GM19099 (cell line): Measurements from ENCODE around the gene AKAP13.

Source experiments
- POLR2A ChIP-seq: IDR thresholded peaks from 3 replicates; pipeline ENCODE4 v1.6.1; 2011; ENCODE audit warnings: low read depth; ENCODE audit not compliant: insufficient read length; ENCODE audit errors: extremely low read depth

The AKAP13 gene

GRCh38 chr15:85578941-85579701, 198.7 kb downstream of the AKAP13 start:
- TF ChIP-seq POLR2A: no peak

- TF ChIP-seq POLR2A: no peak
These were observed 199.7 kb downstream of the AKAP13 start for GRCh38 chr15:85579957-85580694.

GRCh38 chr15:85580879-85581278, 200.5 kb downstream of the AKAP13 start:
- TF ChIP-seq POLR2A: no peak

- no peak for TF ChIP-seq POLR2A
These were observed 201.1 kb downstream of the AKAP13 start for GRCh38 chr15:85581495-85581894.

GRCh38 chr15:85582131-85583079, 202.0 kb downstream of the AKAP13 start:
- peak; percentile 45 for TF ChIP-seq POLR2A

GRCh38 chr15:85583442-85583841, 203.0 kb downstream of the AKAP13 start:
- TF ChIP-seq POLR2A: no peak

- TF ChIP-seq POLR2A: no peak
These were observed 203.6 kb downstream of the AKAP13 start for GRCh38 chr15:85583923-85584390.

GRCh38 chr15:85584872-85585271, 204.5 kb downstream of the AKAP13 start:
- TF ChIP-seq POLR2A: no peak

GRCh38 chr15:85587707-85588411, 207.5 kb downstream of the AKAP13 start:
- TF ChIP-seq POLR2A: no peak

GRCh38 chr15:85588677-85589076, 208.3 kb downstream of the AKAP13 start:
- no peak for TF ChIP-seq POLR2A

- no peak for TF ChIP-seq POLR2A
These were observed 209.4 kb downstream of the AKAP13 start for GRCh38 chr15:85589851-85590250.

- TF ChIP-seq POLR2A: no peak
These were observed 211.2 kb downstream of the AKAP13 start for GRCh38 chr15:85591622-85592021.

GRCh38 chr15:85592148-85592547, 211.7 kb downstream of the AKAP13 start:
- no peak for TF ChIP-seq POLR2A

- no peak for TF ChIP-seq POLR2A
These were observed 213.5 kb downstream of the AKAP13 start for GRCh38 chr15:85593809-85594445.
